MM.1S (cell line): ENCODE measurements around the gene CD74.

ENCODE experiments used
- CTCF ChIP-seq: fragments of 300-600 bp; sonication (generic); IDR thresholded peaks from 2 replicates; pipeline ENCODE4 v1.5.1; 2016; ENCODE audit warnings: antibody characterized with exemption, low read length, mixed read lengths
- EZH2 ChIP-seq: fragments of 300-600 bp; sonication (generic); optimal IDR thresholded peaks from 2 replicates; pipeline ENCODE3; 2017; ENCODE audit warnings: low read depth, mild to moderate bottlenecking, antibody characterized with exemption, low read length, mixed read lengths

DNA sequence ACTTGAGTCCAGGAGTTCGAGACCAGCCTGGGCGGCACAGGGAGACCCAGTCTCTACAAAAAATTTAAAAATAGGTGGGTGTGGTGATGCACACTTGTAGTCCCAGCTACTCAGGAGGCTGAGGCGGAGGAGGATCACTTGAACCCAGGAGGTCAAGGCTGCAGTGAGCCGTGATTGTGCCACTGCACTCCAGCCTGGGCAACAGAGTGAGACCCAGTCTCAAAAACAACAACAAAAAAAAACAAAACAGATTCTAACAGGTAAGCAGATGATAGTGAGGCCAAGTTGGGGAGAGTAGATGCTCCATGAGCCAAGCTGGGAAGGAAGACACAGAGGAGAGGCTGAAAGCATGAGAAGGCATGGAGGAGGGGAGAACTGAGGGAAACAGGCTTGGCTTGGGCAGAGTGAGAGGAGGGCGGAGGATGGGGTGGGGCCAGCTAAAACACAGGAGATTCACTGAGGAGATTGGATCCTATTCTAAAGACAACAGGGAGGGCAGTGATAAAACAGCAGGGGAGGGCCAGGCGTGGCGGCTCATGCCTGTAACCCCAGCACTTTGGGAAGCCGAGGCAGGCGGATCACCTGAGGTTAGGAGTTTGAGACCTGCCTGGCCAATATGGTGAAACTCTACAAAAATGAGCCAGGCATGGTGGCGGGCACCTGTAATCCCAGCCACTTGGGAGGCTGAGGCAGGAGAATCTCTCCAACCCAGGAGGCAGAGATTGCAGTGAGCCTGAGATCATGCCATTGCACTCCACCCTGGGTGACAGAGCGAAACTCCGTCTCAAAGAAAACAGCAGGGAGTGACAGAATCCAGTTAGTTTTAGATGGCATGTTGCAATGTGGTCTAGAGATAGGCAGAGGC, 28.5 kb upstream of the CD74 start:
- TF ChIP-seq CTCF = no peak
- TF ChIP-seq EZH2 = no peak
